ENCODE measurements around the gene ACAA2.
"Not testable (repeated sequence)": the region's sequence is repeated elsewhere in the genome, so short reads cannot be mapped to it uniquely, and the experiment has no call there.

The ACAA2 gene

DNA sequence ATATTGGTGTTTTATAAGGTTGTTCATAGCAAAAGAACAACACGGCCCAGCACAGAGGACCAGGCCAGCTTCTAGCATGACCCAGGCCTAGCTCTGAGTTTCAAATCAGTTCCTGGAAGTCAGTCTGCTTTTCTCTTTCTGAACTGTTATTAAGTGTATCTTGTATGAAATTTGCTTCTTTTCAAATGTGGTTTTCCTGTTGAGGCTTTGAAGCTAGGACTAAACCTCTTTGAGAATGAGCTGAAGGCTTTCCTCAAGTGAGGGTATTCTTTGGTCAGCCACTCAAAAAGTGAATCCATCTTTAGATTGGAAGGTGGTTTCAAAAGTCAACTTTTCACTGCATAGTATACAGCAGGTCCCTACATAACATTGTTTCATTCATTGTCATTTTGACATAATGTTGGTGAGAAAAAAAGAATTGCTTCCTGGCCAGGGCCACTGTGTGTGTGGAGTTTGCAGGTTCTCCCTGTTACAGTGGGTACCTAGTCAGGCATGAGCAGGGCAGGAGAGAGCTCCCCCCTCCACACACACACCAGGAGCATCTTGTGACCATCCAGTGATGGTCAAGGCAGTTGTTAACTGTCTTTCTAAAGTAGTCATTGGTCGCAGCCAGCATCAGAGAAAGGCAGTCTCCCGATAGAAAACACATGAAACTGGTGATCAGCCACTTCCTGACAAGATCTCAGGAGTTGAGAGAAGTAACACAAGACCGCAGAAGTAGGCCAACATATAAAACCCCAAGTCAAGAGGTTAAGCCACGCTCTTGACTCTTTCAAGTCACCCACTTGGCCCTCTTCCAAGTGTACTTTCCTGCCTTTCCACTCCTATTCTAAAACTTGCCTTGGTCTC, 6.7 kb upstream of the ACAA2 start:
- Histone ChIP-seq H3K9me3 (ENCODE audit: control insufficient read depth, low read length) (no peaks in the 10 kb centered on the region), H3K36me3 (ENCODE audit: control insufficient read depth, insufficient read depth, low read length) (no peaks in the 10 kb centered on the region), H3K27me3 (ENCODE audit: control insufficient read depth, insufficient read depth, low read length) (no peaks in the 10 kb centered on the region), H3K4me1 (ENCODE audit: control insufficient read depth, insufficient read depth, low read length) (peaks cover 3% of the 10 kb centered on the region), H3K9ac (ENCODE audit: low read length) (no peak overlapping the region), H3K4me3 (ENCODE audit: low read length) (no peak overlapping the region)

- H3K9me3 ChIP-seq (ENCODE audit: control insufficient read depth, low read length) = no peaks in the 10 kb centered on the region
- no peaks in the 10 kb centered on the region for H3K36me3 ChIP-seq (ENCODE audit: control insufficient read depth, insufficient read depth, low read length)
- H3K4me3 ChIP-seq (ENCODE audit: low read length) = no peak overlapping the region
- no peaks in the 10 kb centered on the region for H3K27me3 ChIP-seq (ENCODE audit: control insufficient read depth, insufficient read depth, low read length)
- peaks cover 3% of the 10 kb centered on the region for H3K4me1 ChIP-seq (ENCODE audit: control insufficient read depth, insufficient read depth, low read length)
- H3K9ac ChIP-seq (ENCODE audit: low read length) = no peak overlapping the region
Measured at GRCh38 chr18:49819071-49819662, 5.8 kb upstream of the ACAA2 start.

- Histone ChIP-seq H3K9ac (ENCODE audit: low read length) (no peak overlapping the region), H3K9me3 (ENCODE audit: control insufficient read depth, low read length) (no peaks in the 10 kb centered on the region), H3K4me3 (ENCODE audit: low read length) (no peak overlapping the region), H3K4me1 (ENCODE audit: control insufficient read depth, insufficient read depth, low read length) (peaks cover 3% of the 10 kb centered on the region), H3K36me3 (ENCODE audit: control insufficient read depth, insufficient read depth, low read length) (no peaks in the 10 kb centered on the region), H3K27me3 (ENCODE audit: control insufficient read depth, insufficient read depth, low read length) (no peaks in the 10 kb centered on the region)
Measured at GRCh38 chr18:49817947-49818346, 4.6 kb upstream of the ACAA2 start.

GRCh38 chr18:49815927-49816326, 2.6 kb upstream of the ACAA2 start:
- Histone ChIP-seq H3K9ac (ENCODE audit: low read length) (no peak overlapping the region), H3K36me3 (ENCODE audit: control insufficient read depth, insufficient read depth, low read length) (no peaks in the 10 kb centered on the region), H3K9me3 (ENCODE audit: control insufficient read depth, low read length) (no peaks in the 10 kb centered on the region), H3K4me3 (ENCODE audit: low read length) (no peak overlapping the region), H3K27me3 (ENCODE audit: control insufficient read depth, insufficient read depth, low read length) (no peaks in the 10 kb centered on the region), H3K4me1 (ENCODE audit: control insufficient read depth, insufficient read depth, low read length) (peaks cover 11% of the 10 kb centered on the region)

GRCh38 chr18:49814147-49814499, 790 bp upstream of the ACAA2 start:
- Histone ChIP-seq H3K9me3 (ENCODE audit: control insufficient read depth, low read length) (no peaks in the 10 kb centered on the region), H3K4me3 (ENCODE audit: low read length) (peak overlapping the region; percentile 82), H3K9ac (ENCODE audit: low read length) (peak overlapping the region; percentile 96), H3K36me3 (ENCODE audit: control insufficient read depth, insufficient read depth, low read length) (no peaks in the 10 kb centered on the region), H3K4me1 (ENCODE audit: control insufficient read depth, insufficient read depth, low read length) (peaks cover 11% of the 10 kb centered on the region), H3K27me3 (ENCODE audit: control insufficient read depth, insufficient read depth, low read length) (no peaks in the 10 kb centered on the region)

DNA sequence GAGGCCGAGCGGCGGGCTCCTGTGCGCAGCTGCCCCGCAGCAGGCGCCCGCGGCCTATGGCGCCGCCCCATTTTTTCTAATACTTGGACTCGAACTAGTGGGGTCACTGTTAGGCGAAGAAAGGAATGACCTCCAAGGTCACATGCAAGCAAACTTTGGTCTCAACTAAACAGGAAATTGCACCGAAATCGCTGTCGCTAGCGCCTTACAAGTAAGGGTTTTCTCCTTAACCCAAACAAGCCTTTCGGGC, 339 bp downstream of the ACAA2 start:
- no peaks in the 10 kb centered on the region for H3K9me3 ChIP-seq (ENCODE audit: control insufficient read depth, low read length)
- no peaks in the 10 kb centered on the region for H3K27me3 ChIP-seq (ENCODE audit: control insufficient read depth, insufficient read depth, low read length)
- peaks cover 10% of the 10 kb centered on the region for H3K4me1 ChIP-seq (ENCODE audit: control insufficient read depth, insufficient read depth, low read length)
- peak overlapping the region; percentile 96 for H3K9ac ChIP-seq (ENCODE audit: low read length)
- peak overlapping the region; percentile 82 for H3K4me3 ChIP-seq (ENCODE audit: low read length)
- no peaks in the 10 kb centered on the region for H3K36me3 ChIP-seq (ENCODE audit: control insufficient read depth, insufficient read depth, low read length)

GRCh38 chr18:49812286-49813068, 856 bp downstream of the ACAA2 start:
- Histone ChIP-seq H3K9ac (ENCODE audit: low read length) (peak overlapping the region; percentile 96), H3K36me3 (ENCODE audit: control insufficient read depth, insufficient read depth, low read length) (no peaks in the 10 kb centered on the region), H3K27me3 (ENCODE audit: control insufficient read depth, insufficient read depth, low read length) (no peaks in the 10 kb centered on the region), H3K4me1 (ENCODE audit: control insufficient read depth, insufficient read depth, low read length) (peaks cover 8% of the 10 kb centered on the region), H3K4me3 (ENCODE audit: low read length) (peak overlapping the region; percentile 82), H3K9me3 (ENCODE audit: control insufficient read depth, low read length) (no peaks in the 10 kb centered on the region)

GRCh38 chr18:49811151-49811938, 2.0 kb downstream of the ACAA2 start:
- no peaks in the 10 kb centered on the region for H3K27me3 ChIP-seq (ENCODE audit: control insufficient read depth, insufficient read depth, low read length)
- H3K9ac ChIP-seq (ENCODE audit: low read length) = no peak overlapping the region
- peaks cover 8% of the 10 kb centered on the region for H3K4me1 ChIP-seq (ENCODE audit: control insufficient read depth, insufficient read depth, low read length)
- no peaks in the 10 kb centered on the region for H3K9me3 ChIP-seq (ENCODE audit: control insufficient read depth, low read length)
- H3K36me3 ChIP-seq (ENCODE audit: control insufficient read depth, insufficient read depth, low read length) = no peaks in the 10 kb centered on the region
- no peak overlapping the region for H3K4me3 ChIP-seq (ENCODE audit: low read length)

DNA sequence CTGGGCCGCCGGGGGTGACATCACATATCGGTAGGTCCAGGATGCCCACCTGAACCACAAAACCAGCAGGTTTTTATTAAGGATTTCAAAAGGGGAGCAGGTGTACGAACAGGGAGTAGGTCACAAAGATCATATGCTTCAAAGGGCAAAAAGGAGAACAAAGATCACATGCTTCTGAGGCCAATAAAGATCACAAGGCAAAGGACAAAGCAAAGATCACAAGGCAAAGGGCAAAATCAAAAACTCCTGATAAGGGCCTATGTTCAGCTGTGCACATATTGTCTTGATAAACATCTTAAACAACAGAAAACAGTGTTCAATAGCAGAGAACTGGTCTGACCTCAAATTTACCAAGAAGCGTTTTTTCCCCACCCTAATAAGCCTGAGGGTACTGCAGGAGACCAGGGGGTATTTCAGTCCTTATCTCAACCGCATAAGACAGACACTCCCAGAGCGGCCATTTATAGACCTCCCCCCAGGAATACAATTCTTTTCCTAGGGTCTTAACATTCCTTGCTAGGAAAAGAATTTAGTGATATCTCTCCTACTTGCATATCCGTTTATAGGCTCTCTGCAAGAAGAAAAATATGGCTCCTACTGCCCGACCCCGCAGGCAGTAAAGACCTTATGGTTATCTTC, 4.7 kb downstream of the ACAA2 start:
- not testable (repeated sequence) for H3K27me3 ChIP-seq (ENCODE audit: control insufficient read depth, insufficient read depth, low read length); H3K9me3 ChIP-seq (ENCODE audit: control insufficient read depth, low read length); H3K36me3 ChIP-seq (ENCODE audit: control insufficient read depth, insufficient read depth, low read length); H3K9ac ChIP-seq (ENCODE audit: low read length); H3K4me3 ChIP-seq (ENCODE audit: low read length); H3K4me1 ChIP-seq (ENCODE audit: control insufficient read depth, insufficient read depth, low read length)

GRCh38 chr18:49804096-49804495, 9.2 kb downstream of the ACAA2 start:
- H3K4me1 ChIP-seq (ENCODE audit: control insufficient read depth, insufficient read depth, low read length) = no peaks in the 10 kb centered on the region

DNA sequence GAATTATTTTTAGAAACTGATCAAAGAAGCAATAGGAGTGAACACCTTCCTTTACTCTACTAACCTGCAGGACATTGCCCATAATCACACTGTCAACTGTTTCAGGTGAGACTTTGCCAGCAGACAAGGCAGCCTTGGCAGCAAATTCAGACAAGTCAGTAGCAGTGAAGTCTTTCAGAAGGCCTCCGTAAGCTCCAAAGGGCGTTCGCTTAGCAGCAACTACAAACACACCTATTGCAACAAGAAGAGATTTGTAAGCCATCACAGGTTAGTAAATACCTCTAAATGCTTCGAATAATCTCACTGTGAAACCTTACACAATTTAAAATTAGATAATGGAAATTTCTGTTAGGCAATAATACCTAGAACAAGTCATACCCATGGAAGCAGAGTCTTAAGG, 10.7 kb downstream of the ACAA2 start:
- no peak overlapping the region for H3K9ac ChIP-seq (ENCODE audit: low read length)
- H3K9me3 ChIP-seq (ENCODE audit: control insufficient read depth, low read length) = no peaks in the 10 kb centered on the region
- no peaks in the 10 kb centered on the region for H3K4me1 ChIP-seq (ENCODE audit: control insufficient read depth, insufficient read depth, low read length)
- no peak overlapping the region for H3K4me3 ChIP-seq (ENCODE audit: low read length)
- no peaks in the 10 kb centered on the region for H3K27me3 ChIP-seq (ENCODE audit: control insufficient read depth, insufficient read depth, low read length)
- H3K36me3 ChIP-seq (ENCODE audit: control insufficient read depth, insufficient read depth, low read length) = no peaks in the 10 kb centered on the region

More at GRCh38 chr18:49804096-49804495, 9.2 kb downstream of the ACAA2 start:
- Histone ChIP-seq H3K36me3 (ENCODE audit: control insufficient read depth, insufficient read depth, low read length) (no peaks in the 10 kb centered on the region), H3K4me3 (ENCODE audit: low read length) (no peak overlapping the region), H3K27me3 (ENCODE audit: control insufficient read depth, insufficient read depth, low read length) (no peaks in the 10 kb centered on the region), H3K9ac (ENCODE audit: low read length) (no peak overlapping the region), H3K9me3 (ENCODE audit: control insufficient read depth, low read length) (no peaks in the 10 kb centered on the region)
